B cell (primary cell): ENCODE measurements around the gene GASK1A. TPM values are rescaled to one million over a fixed set of nuclear protein-coding genes. Genes with fewer than 3 reads are reported as not detected.

Experiments used
- ATAC-seq: fragments of 200-7000 bp; cut with Tn5 transposase; one replicate; pipeline ENCODE4 v1.10.0; 2021; ENCODE audit warnings: low read depth, mild to moderate bottlenecking, moderate number of reproducible peaks, moderate library complexity
- CTCF ChIA-PET: fragments of 350-600 bp; sonication (Branson Sonifier 250); formaldehyde crosslinking; loops from one replicate; lab custom pipeline; 2021; ENCODE audit warnings: antibody characterized with exemption, inconsistent platforms; lab: Charles Lee
- POLR2A ChIA-PET: fragments of 350-600 bp; sonication (Branson Sonifier 250); formaldehyde crosslinking; loops from one replicate; lab custom pipeline; 2021; ENCODE audit warnings: antibody characterized with exemption; lab: Charles Lee
- DNase-seq: peaks from one replicate; pipeline ENCODE4 v3.0.0; 2013
- H2AFZ ChIP-seq: 2 replicates; pipeline ENCODE4 v1.6.1; 2012; ENCODE audit warnings: mild to moderate bottlenecking, low read depth, low read length; ENCODE audit not compliant: insufficient read depth, poor library complexity, severe bottlenecking
- H3K27ac ChIP-seq, 2 donors: 1 replicate in 1 of 2; 2 replicates in 1 of 2; pipeline ENCODE4 v1.5.1; 2012 to 2013; ENCODE audit warnings: low read length in 2 of 2, mild to moderate bottlenecking in 2 of 2, moderate library complexity in 1 of 2
- H3K27me3 ChIP-seq, 4 experiments: fragments of 200-600 bp in 1 of 4; sonication (generic) in 1 of 4; replicated peaks in 1 of 4; 1 replicate in 2 of 4; 2 replicates in 2 of 4; pipeline versions ENCODE4 v1.6.1 to v1.7.0; 2013 to 2016; ENCODE audit warnings: low read length in 3 of 4, mild to moderate bottlenecking in 2 of 4, mixed read lengths in 1 of 4, moderate library complexity in 1 of 4; ENCODE audit not compliant: insufficient read depth in 4 of 4, control insufficient read depth in 3 of 4; ENCODE audit errors: control extremely low read depth in 1 of 4
- H3K36me3 ChIP-seq, 2 experiments: replicated peaks in 1 of 2; 1 replicate in 1 of 2; 2 replicates in 1 of 2; pipeline versions ENCODE4 v1.6.1 to v1.7.1; 2013; ENCODE audit warnings: low read length in 1 of 2; ENCODE audit not compliant: insufficient read depth in 2 of 2, control insufficient read depth in 1 of 2; ENCODE audit errors: control extremely low read depth in 1 of 2, extremely low read depth in 1 of 2
- H3K4me1 ChIP-seq, 2 donors: fragments of 200-600 bp in 1 of 2; sonication (generic) in 1 of 2; 1 replicate in 1 of 2; 2 replicates in 1 of 2; pipeline versions ENCODE4 v1.5.1 to v1.6.1; 2013 to 2017; ENCODE audit warnings: low read length in 2 of 2; ENCODE audit not compliant: control insufficient read depth in 2 of 2, insufficient read depth in 2 of 2
- H3K4me2 ChIP-seq: replicated peaks from 2 replicates; pipeline ENCODE3; 2012; ENCODE audit warnings: mild to moderate bottlenecking, low read depth, low read length; ENCODE audit not compliant: poor library complexity, severe bottlenecking
- H3K4me3 ChIP-seq, 5 experiments: fragments of 200-600 bp in 1 of 5; sonication (generic) in 1 of 5; 1 replicate in 3 of 5; 2 replicates in 2 of 5; pipeline versions ENCODE4 v1.5.1 to v1.7.0; 2011 to 2016; ENCODE audit warnings: low read length in 4 of 5, mild to moderate bottlenecking in 4 of 5, low read depth in 2 of 5, control low read depth in 1 of 5, moderate library complexity in 1 of 5; ENCODE audit not compliant: insufficient read depth in 1 of 5; ENCODE audit errors: control extremely low read depth in 1 of 5, extremely low read depth in 1 of 5
- H3K79me2 ChIP-seq: fragments of 200-600 bp; sonication (generic); one replicate; pipeline ENCODE4 v1.6.0; 2016; ENCODE audit warnings: low read length; ENCODE audit not compliant: control insufficient read depth, insufficient read depth
- H3K9ac ChIP-seq: fragments of 200-600 bp; sonication (generic); 2 replicates; pipeline ENCODE4 v1.6.1; 2017; ENCODE audit warnings: mild to moderate bottlenecking, low read length, moderate library complexity
- H3K9me3 ChIP-seq, 3 donors: one replicate each; pipeline versions ENCODE4 v1.6.1 to v1.7.1; 2013; ENCODE audit warnings: low read length in 2 of 3; ENCODE audit not compliant: control insufficient read depth in 2 of 3, insufficient read depth in 1 of 3; ENCODE audit errors: control extremely low read depth in 1 of 3
- H4K20me1 ChIP-seq: 2 replicates; pipeline ENCODE4 v1.6.0; 2012; ENCODE audit warnings: mild to moderate bottlenecking, low read length; ENCODE audit not compliant: insufficient read depth, control insufficient read depth, poor library complexity, severe bottlenecking
- H3K27ac Mint-ChIP-seq: one replicate; pipeline ENCODE4 v1.8.0; 2021; ENCODE audit warnings: mixed read lengths
- H3K27me3 Mint-ChIP-seq: one replicate; pipeline ENCODE4 v1.8.0; 2021; ENCODE audit warnings: mixed read lengths
- H3K4me1 Mint-ChIP-seq: one replicate; pipeline ENCODE4 v1.8.0; 2021; ENCODE audit warnings: mixed read lengths
- H3K4me3 Mint-ChIP-seq: one replicate; pipeline ENCODE4 v1.8.0; 2021; ENCODE audit warnings: mixed read lengths
- H3K9me3 Mint-ChIP-seq: one replicate; pipeline ENCODE4 v1.8.0; 2022; ENCODE audit warnings: mixed read lengths; ENCODE audit not compliant: insufficient read depth
- CTCF ChIP-seq: fragments of 200-600 bp; IDR thresholded peaks from one replicate; pipeline ENCODE4 v1.8.0; 2022; ENCODE audit warnings: antibody characterized with exemption, mild to moderate bottlenecking
- EZH2 ChIP-seq: IDR thresholded peaks from 2 replicates; pipeline ENCODE4 v1.6.1; 2012; ENCODE audit warnings: borderline replicate concordance, low read depth, mild to moderate bottlenecking, moderate library complexity, low read length; ENCODE audit not compliant: insufficient read depth, poor library complexity, severe bottlenecking
- WGBS: methylation state at CpG from one replicate; pipeline ENCODE4 v1.1.5; 2013; ENCODE audit warnings: missing lambda C conversion rate; ENCODE audit not compliant: insufficient coverage; 5-methylcytosine and 5-hydroxymethylcytosine counted together
- intact Hi-C: fragments of 100-400 bp; cut with micrococcal nuclease; formaldehyde crosslinking; loops from one replicate; pipeline ENCODE4 v1.10.0; 2022
- polyA plus RNA-seq: library from polyadenylated mRNA; depleted of rRNA; stranded (reverse); fragments of >200 nt; gene quantifications from 2 replicates; pipeline ENCODE4 v1.2.3, GENCODE V29; 2012
- total RNA-seq, 2 donors: library from RNA; stranded (reverse); fragments of 120-200 nt in 1 of 2; gene quantifications; 1 replicate in 1 of 2; 2 replicates in 1 of 2; pipeline versions ENCODE4 v1.2.3 to v1.2.4, GENCODE V29; 2013 to 2022

Gene GASK1A
- total and polyA plus RNA-seq, 2 donors (not counting 1 experiment from before 2014, with no cell fraction given): not detected

DNA sequence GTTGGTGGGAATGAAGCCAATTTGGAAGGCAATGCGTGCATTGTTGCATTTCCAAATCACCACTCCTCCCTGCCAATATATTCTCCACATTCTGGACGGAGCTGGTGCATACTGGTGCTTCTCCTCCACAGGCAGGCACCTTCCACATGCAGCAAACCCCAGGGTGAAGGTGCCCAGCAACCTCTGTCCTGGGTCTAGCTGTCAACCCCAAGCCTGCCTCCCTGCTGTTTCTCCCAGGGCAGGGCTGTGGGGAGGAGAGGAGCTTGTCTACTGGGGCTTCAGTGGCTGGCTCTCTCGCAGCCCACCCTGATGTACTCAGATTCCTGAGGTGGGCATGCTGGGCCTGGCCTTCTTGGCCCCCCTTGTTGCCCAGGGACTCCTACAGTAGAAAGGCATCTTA, 20.1 kb downstream of the GASK1A start:
- no peaks in the 10 kb centered on the region for H4K20me1 ChIP-seq
- no peak overlapping the region for H2AFZ ChIP-seq
- Mint-ChIP-seq H3K4me1 (no peaks in the 10 kb centered on the region), H3K27ac (no peak overlapping the region), H3K4me3 (no peak overlapping the region), H3K9me3 (no peaks in the 10 kb centered on the region), H3K27me3 (peaks cover 3% of the 10 kb centered on the region)
- no peak overlapping the region for H3K4me2 ChIP-seq
- POLR2A ChIA-PET: no interaction called here
- H3K36me3 ChIP-seq: no peaks in the 10 kb centered on the region
- DNase-seq (no peak), ATAC-seq (no peak)
- no peaks in the 10 kb centered on the region for H3K4me1 ChIP-seq
- TF ChIP-seq EZH2: no peak
- CTCF ChIA-PET: no interaction called here
- 82% methylated on average over 3 of the region's 3 CpGs for WGBS
- no peak overlapping the region for H3K27ac ChIP-seq
- H3K9me3 ChIP-seq: no peaks in the 10 kb centered on the region
- H3K27me3 ChIP-seq: no peaks in the 10 kb centered on the region
- no peaks in the 10 kb centered on the region for H3K79me2 ChIP-seq
- H3K9ac ChIP-seq: no peak overlapping the region
- H3K4me3 ChIP-seq: no peak overlapping the region
- intact Hi-C loops: no loop called here

- H3K36me3 ChIP-seq: no peaks in the 10 kb centered on the region
- intact Hi-C loops: no loop called here
- ChIA-PET CTCF (no interaction called here), POLR2A (no interaction called here)
- DNase-seq (no peak), ATAC-seq (no peak)
- H3K4me3 ChIP-seq: no peak overlapping the region
- H3K9me3 Mint-ChIP-seq: no peaks in the 10 kb centered on the region
- H3K4me3 Mint-ChIP-seq: no peak overlapping the region
- TF ChIP-seq CTCF (no peak), EZH2 (no peak)
- H3K4me1 Mint-ChIP-seq: no peaks in the 10 kb centered on the region
- H4K20me1 ChIP-seq: no peaks in the 10 kb centered on the region
- H3K4me1 ChIP-seq: no peaks in the 10 kb centered on the region
- 96% methylated on average over 2 of the region's 4 CpGs for WGBS
- H3K27me3 Mint-ChIP-seq: peaks cover 3% of the 10 kb centered on the region
- H3K9me3 ChIP-seq: no peaks in the 10 kb centered on the region
- H3K79me2 ChIP-seq: no peaks in the 10 kb centered on the region
- H3K27ac ChIP-seq: no peak overlapping the region
- no peak overlapping the region for H3K4me2 ChIP-seq
- H3K27me3 ChIP-seq: no peaks in the 10 kb centered on the region
- H3K9ac ChIP-seq: no peak overlapping the region
- no peak overlapping the region for H2AFZ ChIP-seq
- H3K27ac Mint-ChIP-seq: no peak overlapping the region
Observed at GRCh38 chr3:42999632-43000031, 20.5 kb downstream of the GASK1A start.
